ENCODE data around the gene CERS5.

CERS5 gene

DNA sequence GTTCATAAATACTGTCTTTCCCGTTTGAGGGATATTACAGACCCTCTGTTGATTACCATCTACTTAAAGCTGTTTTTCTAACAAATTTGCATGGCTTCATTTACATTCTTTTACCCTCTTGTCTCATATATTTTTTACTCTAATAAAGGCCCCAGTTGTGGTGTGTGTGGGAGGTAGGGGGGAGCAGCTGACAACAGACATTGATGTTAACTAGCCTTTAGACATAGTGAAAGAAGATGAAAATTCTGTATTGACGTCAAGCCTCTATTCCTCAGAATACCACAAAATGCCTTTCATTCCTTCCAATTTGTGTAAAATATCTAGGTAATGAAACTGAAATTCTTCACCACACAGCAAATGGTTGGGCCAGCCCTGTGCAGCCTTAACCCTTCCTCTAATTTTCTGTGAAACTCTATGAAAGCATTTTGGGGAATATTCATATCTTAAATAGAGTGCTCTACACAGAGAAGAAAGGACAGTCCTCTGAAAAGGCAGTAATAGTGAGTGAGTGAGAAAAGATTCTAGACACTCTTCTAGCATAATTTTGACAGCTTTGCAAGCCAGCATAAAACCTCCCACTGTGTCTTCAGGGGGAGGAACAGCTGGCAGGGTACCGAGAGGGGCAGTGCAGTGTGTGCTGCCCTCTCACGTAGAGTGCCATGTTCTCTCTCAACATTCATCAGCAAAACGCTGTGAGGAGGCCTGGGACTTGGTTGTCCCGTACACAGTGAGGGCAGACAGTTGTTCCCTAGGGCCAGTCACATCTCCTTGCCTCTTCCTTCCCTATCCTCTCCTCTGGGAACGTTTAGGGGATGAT lies 20.1 kb upstream of the CERS5 start:
- no peak overlapping the region for H3K4me3 ChIP-seq (ENCODE audit: low read depth, low read length)
- TF ChIP-seq, protein P1, sequence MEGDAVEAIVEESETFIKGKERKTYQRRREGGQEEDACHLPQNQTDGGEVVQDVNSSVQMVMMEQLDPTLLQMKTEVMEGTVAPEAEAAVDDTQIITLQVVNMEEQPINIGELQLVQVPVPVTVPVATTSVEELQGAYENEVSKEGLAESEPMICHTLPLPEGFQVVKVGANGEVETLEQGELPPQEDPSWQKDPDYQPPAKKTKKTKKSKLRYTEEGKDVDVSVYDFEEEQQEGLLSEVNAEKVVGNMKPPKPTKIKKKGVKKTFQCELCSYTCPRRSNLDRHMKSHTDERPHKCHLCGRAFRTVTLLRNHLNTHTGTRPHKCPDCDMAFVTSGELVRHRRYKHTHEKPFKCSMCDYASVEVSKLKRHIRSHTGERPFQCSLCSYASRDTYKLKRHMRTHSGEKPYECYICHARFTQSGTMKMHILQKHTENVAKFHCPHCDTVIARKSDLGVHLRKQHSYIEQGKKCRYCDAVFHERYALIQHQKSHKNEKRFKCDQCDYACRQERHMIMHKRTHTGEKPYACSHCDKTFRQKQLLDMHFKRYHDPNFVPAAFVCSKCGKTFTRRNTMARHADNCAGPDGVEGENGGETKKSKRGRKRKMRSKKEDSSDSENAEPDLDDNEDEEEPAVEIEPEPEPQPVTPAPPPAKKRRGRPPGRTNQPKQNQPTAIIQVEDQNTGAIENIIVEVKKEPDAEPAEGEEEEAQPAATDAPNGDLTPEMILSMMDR (IDR thresholded peaks at IDR 0.05; ENCODE audit: insufficient read depth, low read depth, low read length, missing control alignments): no peak
- DNase-seq (ENCODE audit: low read depth): peak; percentile 49

DNA sequence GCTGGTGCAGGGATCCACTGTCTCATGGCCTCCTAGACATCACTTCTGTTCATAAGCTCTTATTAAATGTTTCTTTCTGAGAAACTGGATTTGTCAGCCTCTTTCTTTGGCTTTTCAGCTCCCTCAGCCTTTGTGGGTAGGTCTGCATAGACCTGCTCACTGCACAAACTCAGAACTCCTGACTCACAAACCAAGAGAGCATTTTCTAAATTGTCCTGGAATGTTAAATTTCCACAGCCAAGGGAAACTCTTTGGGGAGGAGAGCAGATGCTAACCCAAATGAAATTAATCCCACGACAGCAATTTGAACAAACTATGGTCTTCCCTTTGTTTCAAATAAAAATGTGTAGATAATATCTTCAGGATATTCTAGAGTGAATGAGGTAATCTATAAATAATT lies 19.5 kb upstream of the CERS5 start:
- DNase-seq (ENCODE audit: low read depth): no peak
- TF ChIP-seq, protein P1 (IDR thresholded peaks at IDR 0.05; ENCODE audit: insufficient read depth, low read depth, low read length, missing control alignments): no peak
- H3K4me3 ChIP-seq (ENCODE audit: low read depth, low read length): no peak overlapping the region

GRCh38 chr12:50185970-50186663 lies 18.9 kb upstream of the CERS5 start:
- TF ChIP-seq, protein P1 (IDR thresholded peaks at IDR 0.05; ENCODE audit: insufficient read depth, low read depth, low read length, missing control alignments): no peak
- no peak for DNase-seq (ENCODE audit: low read depth)
- no peak overlapping the region for H3K4me3 ChIP-seq (ENCODE audit: low read depth, low read length)

DNA sequence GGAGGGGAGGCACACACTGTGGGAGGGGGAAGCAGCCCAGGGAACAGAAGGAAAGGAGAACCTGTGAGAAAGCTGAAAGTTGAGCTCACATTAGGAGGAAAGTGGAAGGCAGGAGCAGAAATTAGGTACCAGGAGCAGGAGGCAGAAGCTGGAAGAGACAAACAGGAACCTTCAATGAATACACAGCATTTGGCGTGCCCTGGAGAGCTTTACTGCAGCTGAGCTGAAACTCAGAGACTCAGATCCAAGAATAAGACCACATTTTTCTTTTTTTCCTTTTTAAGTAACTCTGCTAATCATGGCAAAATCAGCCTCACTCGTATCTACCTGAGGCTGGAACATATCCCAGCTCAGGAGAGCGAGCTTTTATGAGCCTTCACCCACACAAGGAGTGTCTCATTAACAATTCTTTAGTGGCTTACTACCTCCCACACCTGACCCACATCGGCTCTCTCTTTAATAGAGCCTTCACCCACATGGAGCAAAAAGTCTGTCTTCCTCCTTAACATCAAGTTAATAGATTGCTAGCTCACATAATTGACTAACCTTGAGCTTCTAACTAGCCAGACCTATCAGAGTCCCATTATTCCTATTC lies 18.2 kb upstream of the CERS5 start:
- H3K4me3 ChIP-seq (ENCODE audit: low read depth, low read length): no peak overlapping the region
- TF ChIP-seq, protein P1 (IDR thresholded peaks at IDR 0.05; ENCODE audit: insufficient read depth, low read depth, low read length, missing control alignments): no peak
- DNase-seq (ENCODE audit: low read depth): no peak

DNA sequence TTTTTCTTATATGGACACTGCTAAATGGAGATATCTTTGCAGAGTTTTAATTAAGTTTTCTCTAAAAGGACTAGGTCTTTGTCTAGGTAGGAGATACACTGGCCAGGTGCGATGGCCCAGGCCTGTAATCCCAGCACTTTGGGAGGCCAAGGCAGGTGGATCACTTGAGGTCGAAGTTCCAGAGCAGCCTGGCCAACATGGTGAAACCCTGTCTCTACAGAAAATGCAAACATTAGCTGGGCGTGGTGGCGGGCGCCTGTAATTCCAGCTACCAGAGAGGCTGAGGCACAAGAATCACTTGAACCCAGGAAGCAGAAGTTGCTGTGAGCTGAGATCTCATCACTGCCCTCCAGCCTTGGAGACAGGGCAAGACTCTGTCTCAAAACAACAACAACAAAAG lies 17.1 kb upstream of the CERS5 start:
- no peak overlapping the region for H3K4me3 ChIP-seq (ENCODE audit: low read depth, low read length)

GRCh38 chr12:50182461-50182860 lies 15.3 kb upstream of the CERS5 start:
- TF ChIP-seq, protein P1 (IDR thresholded peaks at IDR 0.05; ENCODE audit: insufficient read depth, low read depth, low read length, missing control alignments): no peak
- H3K4me3 ChIP-seq (ENCODE audit: low read depth, low read length): no peak overlapping the region
- no peak for DNase-seq (ENCODE audit: low read depth)

More for the DNA sequence above, 17.1 kb upstream of the CERS5 start:
- DNase-seq (ENCODE audit: low read depth): no peak
- TF ChIP-seq, protein P1 (IDR thresholded peaks at IDR 0.05; ENCODE audit: insufficient read depth, low read depth, low read length, missing control alignments): no peak

Measured in GM12865 (cell line).